Breast epithelium (tissue), 3 donors: ENCODE results near the gene HSPA1B.

ENCODE experiments used
- CTCF ChIP-seq, 3 donors: fragments of 450-650 bp; IDR thresholded peaks; one replicate each; pipeline ENCODE4 v1.5.1; 2016 to 2017; ENCODE audit warnings: antibody characterized with exemption in 3 of 3, mild to moderate bottlenecking in 3 of 3, moderate library complexity in 3 of 3
- POLR2AphosphoS5 ChIP-seq, 3 donors: sonication (generic); formaldehyde crosslinking; IDR thresholded peaks; one replicate each; pipeline ENCODE4 v1.6.1; 2017; ENCODE audit warnings: antibody characterized with exemption in 3 of 3

GRCh38 chr6:31805939-31806469, 21.5 kb upstream of the HSPA1B start:
- TF ChIP-seq POLR2AphosphoS5 (IDR thresholded peaks at IDR 0.05) (no peak), CTCF (IDR thresholded peaks at IDR 0.05) (no peak)
